Hematopoietic multipotent progenitor cell treated with erythropoietin and hydrocortisone succinate and interleukin-3 and kit ligand, for 4 days (in vitro differentiated cells): ENCODE results near the gene GFPT2.

Experiments used
- DNase-seq: peaks from one replicate; pipeline ENCODE4 v3.0.0-alpha.2; 2015

GFPT2 gene

GRCh38 chr5:180350711-180351465 is 2.2 kb downstream of the GFPT2 start:
- no peak for DNase-seq

- DNase-seq = no peak
Measured at GRCh38 chr5:180350296-180350695, 2.8 kb downstream of the GFPT2 start.

DNA sequence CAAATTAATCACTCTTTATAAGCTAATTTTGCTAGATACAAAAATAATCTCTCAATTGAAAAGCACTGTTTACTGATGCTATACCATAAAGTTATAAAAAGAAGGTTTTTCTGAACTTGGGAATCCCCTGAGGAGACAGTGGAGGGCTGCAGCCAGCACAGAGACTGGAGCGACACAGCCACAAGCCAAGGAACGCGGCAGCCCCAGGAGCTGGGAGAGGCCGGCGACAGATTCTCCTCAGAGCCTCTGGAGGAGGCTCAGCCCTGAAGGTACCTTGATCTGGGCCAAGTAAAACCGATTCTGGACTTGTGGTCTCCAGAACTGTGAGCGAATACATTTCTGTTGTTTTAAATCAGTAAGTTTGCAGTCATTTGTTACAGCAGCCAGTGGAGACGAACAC is 3.7 kb downstream of the GFPT2 start:
- no peak for DNase-seq

DNA sequence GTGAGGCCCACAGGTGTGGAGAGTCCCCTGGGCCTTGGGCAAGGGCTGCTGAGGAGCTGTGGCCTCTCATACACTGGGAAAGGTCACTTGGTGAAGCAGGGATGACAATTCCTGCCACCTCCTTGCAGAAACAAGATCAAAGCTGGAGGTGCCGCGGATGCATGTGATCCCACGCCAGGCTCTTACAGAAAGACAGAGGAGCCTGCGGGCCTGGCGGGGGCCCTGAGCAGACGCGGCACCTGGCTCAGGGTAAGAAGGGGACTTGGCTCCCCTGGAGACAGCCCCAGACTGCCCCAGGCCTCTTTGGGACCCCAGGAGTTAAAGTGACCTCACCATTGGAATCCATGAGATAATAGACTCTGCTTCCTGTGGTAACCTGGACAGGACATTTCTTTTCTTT is 4.8 kb downstream of the GFPT2 start:
- DNase-seq = no peak

DNA sequence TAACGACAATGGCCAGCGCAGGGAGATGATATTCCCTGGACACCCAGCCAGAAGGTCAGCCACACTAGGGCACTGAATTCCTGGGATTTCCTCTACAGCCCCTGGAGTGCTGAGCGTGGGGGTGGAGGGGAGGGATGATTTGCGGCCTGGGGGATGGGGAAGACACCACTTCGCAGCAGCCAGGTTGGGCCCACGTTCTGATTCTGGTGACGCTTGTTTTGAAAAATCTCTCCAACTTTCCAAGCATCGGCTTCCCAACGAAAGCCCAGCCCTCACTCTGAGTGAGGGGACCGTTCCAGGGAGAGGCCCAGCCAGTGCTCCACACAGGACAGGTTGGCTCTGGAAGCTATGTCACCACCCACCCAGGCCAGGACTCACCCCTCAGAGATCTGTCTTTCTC is 5.4 kb downstream of the GFPT2 start:
- DNase-seq = no peak

GRCh38 chr5:180346358-180346757 is 6.8 kb downstream of the GFPT2 start:
- no peak for DNase-seq

DNA sequence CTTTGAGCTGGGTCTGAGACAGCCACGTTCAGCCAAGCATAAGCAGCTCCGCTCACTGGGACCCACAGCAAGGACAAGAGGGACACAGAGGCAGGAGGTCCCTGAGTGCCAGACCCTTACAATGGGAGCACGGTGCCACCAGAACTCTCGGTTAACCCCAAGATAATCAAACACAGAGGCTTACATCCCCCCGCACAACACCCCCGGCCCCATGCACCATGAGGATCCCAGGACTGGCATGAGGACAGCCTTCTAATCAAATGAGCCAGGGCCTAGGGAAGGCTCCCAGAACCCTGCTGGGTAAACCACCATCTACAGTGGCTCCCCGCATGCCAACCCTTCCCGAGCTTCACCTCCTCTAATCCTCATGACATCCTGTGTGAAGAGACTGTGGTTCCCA is 7.4 kb downstream of the GFPT2 start:
- DNase-seq = no peak

GRCh38 chr5:180345186-180345585 is 8.0 kb downstream of the GFPT2 start:
- no peak for DNase-seq

DNA sequence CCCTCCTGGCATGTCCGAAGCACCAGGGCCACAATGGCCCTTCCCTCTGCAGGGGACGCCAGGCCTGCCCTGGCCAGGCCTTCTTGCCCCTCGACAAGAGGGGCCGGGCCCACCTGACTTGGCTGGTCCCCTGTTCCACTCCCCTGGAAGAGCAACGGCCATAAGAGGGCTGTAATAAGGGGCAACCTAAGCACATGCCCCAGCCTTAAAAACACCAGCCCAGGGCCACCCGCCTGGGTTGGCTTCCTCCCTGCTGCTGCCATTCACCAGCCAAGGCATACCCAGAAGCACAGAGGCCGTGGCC is 8.5 kb downstream of the GFPT2 start:
- no peak for DNase-seq

DNA sequence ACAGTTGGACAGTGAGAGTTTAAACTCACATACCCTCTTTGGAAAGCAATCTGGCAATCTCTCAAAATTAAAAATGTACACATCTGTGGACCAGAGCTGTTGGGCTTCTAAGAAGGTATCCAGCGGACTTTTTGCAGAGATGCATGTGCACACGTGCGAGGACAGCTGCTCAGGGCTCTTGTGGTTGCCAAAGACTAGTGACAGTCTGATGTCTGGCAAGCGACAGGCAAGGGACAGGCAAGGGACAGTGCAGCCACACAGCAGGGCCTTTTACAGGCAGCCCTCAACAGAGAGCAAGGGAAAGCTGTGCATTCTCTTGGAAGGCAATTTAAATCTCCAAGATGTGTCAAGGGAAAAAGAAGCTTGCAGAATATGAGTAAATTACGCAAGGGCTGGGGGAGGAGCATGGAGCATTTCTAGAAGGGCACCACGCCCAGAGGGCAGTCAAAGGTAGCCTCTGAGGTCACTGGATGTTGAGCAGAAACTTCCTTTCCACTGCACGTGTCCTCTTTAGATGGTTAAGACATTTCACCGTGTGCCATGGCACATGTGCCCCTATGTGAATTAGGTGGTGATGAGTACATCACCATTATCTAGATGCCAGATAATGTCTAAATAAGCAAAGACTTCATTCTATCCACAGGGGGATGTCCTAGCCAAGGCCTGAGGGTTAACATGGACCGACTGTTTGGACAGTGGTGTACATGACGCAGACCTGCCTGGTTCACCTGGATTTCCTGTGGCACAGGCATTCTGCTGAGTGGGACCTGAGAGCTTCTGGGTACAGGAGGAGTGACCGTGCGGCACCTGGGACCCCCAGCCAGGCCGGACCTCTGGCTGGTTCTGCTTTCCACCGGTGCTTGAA is 9.1 kb downstream of the GFPT2 start:
- DNase-seq = no peak

DNA sequence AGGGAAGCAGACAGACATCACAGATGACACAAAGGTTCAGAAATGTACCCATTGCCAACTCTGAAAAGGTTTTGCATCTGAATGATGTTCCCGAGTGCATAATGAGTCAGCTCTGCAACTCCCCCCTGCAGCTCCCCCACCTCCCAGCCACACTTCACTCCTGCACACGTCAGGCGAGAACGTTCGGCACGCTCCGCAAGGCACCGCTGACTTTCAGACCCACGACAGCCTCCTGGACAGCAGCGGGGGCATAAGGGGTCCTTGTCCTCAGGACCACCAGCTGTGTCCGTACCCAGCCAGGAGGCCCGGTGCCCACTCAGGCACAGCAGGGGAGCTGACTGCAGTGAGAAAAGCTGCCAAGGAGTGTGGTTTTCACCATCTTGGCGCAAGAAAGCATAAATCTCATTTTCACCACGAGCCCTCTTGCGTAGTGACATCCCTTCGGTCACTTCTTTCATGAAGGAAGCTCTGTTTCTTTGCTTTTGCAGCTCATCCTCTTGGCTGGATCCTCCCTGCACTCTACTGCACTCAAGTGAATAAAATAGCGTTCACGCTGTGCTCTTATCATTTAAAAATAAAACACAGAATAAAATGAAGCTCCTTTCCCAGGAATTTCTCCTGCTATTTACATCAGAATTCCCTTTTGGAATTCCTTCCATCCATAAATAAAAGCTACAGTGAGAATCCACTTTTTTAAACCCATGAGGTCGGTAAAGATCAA is 9.9 kb downstream of the GFPT2 start:
- no peak for DNase-seq

DNA sequence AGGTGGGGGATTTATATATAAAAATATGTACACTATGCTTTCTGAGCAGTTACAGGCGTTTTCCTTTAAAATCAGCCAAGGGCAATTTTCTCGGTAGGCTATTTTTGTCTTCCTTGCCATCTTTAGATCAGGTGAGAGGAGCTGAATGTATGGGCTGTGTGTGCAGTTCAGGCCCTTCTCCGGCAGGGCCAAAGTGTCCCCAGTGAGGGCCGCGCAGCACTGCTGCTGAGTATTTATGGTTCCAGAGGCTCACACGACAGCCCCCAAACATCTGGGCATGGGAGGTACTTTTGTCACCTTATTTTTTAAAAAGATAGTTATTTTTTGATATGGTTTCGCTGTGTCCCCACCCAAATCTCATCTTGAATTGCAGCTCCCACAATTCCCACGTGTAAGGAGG is 11.5 kb downstream of the GFPT2 start:
- DNase-seq = no peak

DNA sequence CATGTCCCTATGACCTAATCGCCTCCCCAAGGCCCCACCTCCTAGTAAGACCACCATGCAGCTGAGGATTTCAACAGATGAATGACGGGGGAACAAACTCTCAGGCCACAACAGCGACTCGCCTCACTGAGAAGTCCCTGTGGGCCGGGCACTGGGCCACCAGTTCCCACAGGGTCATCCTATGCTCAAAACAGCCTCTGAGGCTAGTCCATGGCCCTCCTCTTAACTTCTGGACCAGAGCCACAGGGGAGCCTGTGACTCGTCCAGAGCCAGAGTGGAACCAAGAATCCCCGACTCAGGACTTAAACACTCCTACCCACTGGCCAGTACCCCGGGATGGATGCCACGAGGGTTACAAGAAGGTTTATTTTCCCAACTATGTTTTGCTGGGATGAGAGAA is 12.3 kb downstream of the GFPT2 start:
- no peak for DNase-seq

DNA sequence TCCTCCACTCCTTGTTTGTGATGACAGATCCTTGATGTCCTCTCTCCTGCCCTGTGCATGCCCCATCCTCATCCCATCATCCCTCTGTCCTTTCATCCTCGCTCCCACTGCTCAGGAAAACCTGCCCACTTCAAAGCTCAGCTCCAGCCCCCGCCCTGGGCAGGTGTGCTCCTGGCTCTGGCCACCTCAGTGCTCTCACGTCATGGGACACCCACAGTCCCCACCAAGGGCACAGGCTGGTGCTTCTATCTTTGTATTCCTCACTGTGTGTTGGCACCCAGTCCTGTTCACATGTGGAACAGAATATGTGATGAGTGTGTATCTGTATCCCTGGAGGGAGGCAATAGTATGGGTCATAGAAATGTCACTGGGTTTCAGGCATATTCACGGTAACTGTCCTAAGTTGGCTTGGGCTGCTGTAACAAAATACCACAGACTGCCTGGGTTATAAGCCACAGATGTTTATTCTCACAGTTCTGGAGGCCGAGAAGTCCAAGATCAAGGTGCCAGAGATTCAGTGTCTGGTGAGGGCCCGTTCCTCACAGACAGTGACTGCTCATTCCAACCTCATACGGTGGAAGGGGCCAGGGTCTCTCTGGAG is 13.5 kb downstream of the GFPT2 start:
- no peak for DNase-seq

- no peak for DNase-seq
Measured at GRCh38 chr5:180338001-180338707, 15.0 kb downstream of the GFPT2 start.

- DNase-seq = no peak
Measured at GRCh38 chr5:180336234-180337020, 16.7 kb downstream of the GFPT2 start.

GRCh38 chr5:180335614-180336233 is 17.4 kb downstream of the GFPT2 start:
- no peak for DNase-seq

DNA sequence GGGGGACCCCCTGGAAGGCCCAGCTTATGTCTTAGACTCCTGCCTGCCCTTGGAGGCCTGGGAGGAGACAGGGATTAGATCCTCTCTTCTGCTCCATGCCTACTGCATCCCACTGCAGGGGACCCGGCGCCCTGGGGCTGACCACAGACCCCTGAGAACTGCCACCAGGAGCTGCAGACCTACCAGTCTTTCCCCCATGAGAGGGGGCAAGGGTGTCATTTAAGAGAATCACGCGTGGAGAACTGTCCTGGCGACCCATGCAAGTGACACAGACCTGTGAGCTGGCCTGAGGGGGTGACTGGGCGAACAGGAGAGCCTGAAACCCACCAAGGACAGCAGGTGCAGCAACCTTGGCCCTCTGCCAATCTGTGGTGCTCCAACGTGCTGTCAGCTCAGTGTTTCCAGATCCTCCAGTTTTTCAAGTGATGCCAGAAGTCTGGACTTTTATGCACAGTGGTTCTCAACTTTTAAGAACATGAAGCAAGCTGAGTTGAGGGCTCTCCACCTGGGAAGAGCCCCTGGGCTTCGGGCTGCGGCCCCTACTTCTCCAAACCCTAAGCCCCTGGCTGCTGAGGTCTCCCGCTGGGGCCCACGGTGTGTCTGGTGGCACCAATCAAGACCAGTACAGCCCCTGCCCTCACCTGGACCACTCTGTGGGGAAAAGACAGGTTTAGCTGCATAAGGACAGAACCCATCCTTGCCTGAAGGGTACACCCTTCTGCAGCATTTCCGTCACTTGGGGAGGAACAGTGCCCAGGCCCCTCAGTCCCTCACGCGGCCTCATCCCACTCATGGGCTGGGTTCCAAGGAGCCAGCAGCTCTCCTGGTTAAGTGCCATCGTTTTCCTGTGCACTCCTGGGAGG is 18.2 kb downstream of the GFPT2 start:
- no peak for DNase-seq

DNA sequence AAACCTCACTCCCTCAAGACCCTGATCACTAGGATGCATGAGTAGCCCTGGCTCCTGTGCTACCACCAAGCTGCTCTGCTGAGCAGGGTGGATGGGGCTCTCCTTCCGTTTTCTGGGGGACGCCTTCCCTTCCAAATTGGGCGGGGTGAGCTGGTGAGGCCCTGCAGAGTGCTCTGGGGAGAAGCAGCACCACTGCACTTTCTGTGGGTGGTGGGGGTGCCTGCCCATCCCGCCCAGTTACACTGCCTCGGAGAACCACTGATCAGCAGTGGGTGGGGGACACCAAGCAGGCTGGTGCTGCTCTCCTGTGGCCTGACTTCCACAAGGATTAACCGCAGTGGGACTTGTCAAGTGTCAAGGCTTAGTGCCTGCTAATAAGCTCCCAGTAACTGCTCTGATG is 19.0 kb downstream of the GFPT2 start:
- no peak for DNase-seq

DNA sequence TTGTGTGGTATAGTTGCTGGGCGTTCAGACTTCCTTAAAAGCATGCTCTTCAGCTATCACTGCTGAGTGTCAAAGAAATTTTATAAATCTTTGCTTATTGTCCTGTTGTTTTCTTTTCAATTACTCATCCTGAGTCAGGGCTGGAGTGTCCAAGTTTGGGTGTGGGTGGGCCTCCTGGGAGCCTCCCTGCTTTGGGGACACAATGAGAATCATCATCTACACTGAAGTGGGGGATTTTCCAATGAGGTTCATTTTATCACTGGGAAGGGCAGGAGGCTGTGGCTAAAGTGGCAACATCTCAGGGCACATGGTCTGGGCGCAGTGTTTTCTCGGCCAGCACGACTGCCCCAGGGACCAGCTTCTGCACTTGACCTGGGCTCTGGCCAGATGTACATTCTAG is 19.5 kb downstream of the GFPT2 start:
- no peak for DNase-seq

GRCh38 chr5:180332861-180333260 is 20.3 kb downstream of the GFPT2 start:
- no peak for DNase-seq
